Measurements from ENCODE around the gene PCP2. TPM values are rescaled to one million over a fixed set of nuclear protein-coding genes. Genes with fewer than 3 reads are reported as not detected.

The PCP2 gene
- total RNA-seq, 1 donor, result not detected

GRCh38 chr19:7650148-7650547 lies 16.6 kb upstream of the PCP2 start:
- DNase-seq (ENCODE audit: low read depth), result no peak
- TF ChIP-seq, protein P1, sequence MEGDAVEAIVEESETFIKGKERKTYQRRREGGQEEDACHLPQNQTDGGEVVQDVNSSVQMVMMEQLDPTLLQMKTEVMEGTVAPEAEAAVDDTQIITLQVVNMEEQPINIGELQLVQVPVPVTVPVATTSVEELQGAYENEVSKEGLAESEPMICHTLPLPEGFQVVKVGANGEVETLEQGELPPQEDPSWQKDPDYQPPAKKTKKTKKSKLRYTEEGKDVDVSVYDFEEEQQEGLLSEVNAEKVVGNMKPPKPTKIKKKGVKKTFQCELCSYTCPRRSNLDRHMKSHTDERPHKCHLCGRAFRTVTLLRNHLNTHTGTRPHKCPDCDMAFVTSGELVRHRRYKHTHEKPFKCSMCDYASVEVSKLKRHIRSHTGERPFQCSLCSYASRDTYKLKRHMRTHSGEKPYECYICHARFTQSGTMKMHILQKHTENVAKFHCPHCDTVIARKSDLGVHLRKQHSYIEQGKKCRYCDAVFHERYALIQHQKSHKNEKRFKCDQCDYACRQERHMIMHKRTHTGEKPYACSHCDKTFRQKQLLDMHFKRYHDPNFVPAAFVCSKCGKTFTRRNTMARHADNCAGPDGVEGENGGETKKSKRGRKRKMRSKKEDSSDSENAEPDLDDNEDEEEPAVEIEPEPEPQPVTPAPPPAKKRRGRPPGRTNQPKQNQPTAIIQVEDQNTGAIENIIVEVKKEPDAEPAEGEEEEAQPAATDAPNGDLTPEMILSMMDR (IDR thresholded peaks at IDR 0.05; ENCODE audit: insufficient read depth, low read length), result no peak
- no peak overlapping the region for H3K4me3 ChIP-seq (ENCODE audit: low read depth, low read length)

- no peak overlapping the region for H3K4me3 ChIP-seq (ENCODE audit: low read depth, low read length)
- no peak for DNase-seq (ENCODE audit: low read depth)
- TF ChIP-seq, protein P1 (IDR thresholded peaks at IDR 0.05; ENCODE audit: insufficient read depth, low read length), result no peak
Observed at GRCh38 chr19:7648265-7649014, 14.9 kb upstream of the PCP2 start.

DNA sequence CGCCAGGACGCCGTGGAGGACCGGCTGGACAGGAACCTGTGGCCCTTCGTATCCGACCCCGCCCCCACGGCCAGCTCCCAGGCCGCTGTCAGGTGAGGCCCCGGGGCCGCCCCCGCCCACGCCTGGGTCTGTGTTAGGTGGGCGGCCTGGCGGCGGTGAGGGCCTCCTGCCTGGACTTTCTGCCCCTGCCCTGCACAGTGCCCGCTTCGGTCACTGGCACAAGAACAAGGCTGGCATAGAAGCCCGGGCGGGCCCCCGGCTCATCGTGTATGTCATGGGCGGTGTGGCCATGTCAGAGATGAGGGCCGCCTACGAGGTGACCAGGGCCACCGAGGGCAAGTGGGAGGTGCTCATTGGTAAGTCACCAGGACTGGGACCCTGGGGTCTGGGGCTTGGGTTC lies 13.6 kb upstream of the PCP2 start:
- TF ChIP-seq, protein P1 (IDR thresholded peaks at IDR 0.05; ENCODE audit: insufficient read depth, low read length), result no peak
- no peak for DNase-seq (ENCODE audit: low read depth)
- no peak overlapping the region for H3K4me3 ChIP-seq (ENCODE audit: low read depth, low read length)

DNA sequence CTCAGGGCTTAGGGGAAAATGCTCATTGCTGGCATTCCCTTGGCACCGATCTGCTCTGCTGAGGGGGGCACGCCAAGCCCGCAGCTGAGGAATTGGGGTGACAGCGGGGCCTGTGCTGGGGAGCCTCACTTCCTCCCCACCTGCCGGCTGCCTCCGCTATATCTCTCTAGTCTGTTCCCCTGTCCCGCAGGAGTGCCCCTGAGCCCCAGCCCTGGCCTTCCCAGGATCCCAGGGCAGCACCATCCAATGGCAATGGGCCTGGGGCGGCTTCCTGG lies 12.8 kb upstream of the PCP2 start:
- no peak overlapping the region for H3K4me3 ChIP-seq (ENCODE audit: low read depth, low read length)
- no peak for DNase-seq (ENCODE audit: low read depth)
- TF ChIP-seq, protein P1 (IDR thresholded peaks at IDR 0.05; ENCODE audit: insufficient read depth, low read length), result no peak

DNA sequence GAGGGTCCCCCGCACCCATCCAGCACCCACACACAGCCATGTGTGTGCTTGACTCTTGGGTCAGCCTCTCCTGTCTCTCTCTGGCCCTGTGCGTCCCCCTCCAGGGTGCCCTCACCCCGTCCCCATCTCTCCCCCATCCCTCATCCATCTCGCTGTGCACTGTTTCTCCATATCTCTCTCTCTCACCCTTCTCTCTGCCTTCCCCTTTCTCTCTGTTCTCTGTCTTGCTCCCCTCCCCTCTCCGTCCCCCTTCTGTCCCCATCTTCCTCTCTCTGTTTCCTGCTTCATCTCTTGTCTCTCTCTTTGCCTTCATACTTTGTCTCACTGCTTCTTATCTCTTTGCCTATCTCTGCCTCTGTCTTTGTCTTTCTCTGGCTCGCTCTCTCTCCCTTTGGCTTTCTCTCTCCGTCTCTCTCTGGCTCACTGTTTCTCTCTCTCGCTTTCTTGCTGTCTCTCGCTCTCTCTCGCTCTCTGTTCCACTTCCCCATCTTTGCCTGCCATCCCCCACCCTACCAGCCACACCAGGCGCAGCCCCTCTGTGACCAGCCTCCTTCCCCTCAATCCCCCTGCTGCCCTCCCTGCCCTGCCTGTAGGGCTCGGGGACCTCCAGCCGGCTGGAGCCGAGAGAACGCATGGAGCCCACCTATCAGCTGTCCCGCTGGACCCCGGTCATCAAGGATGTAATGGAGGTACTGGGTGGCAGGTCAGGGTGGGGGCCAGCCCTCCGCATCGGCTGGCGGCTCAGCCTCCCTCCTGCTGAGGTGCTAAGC lies 12.3 kb upstream of the PCP2 start:
- DNase-seq (ENCODE audit: low read depth), result no peak
- H3K4me3 ChIP-seq (ENCODE audit: low read depth, low read length), result no peak overlapping the region
- TF ChIP-seq, protein P1 (IDR thresholded peaks at IDR 0.05; ENCODE audit: insufficient read depth, low read length), result no peak

GRCh38 chr19:7645163-7645562 lies 11.6 kb upstream of the PCP2 start:
- DNase-seq (ENCODE audit: low read depth), result no peak
- H3K4me3 ChIP-seq (ENCODE audit: low read depth, low read length), result no peak overlapping the region
- TF ChIP-seq, protein P1 (IDR thresholded peaks at IDR 0.05; ENCODE audit: insufficient read depth, low read length), result no peak
